BLaER1 treated with 17β-estradiol and CSF1 and Interleukin-3, amounts not matched to agents 10 nM and 100 nM (cell line): ENCODE measurements around the gene RTN4.

Experiments used
- H3K27ac ChIP-seq, 11 experiments: shearing (Covaris generic); formaldehyde crosslinking; 2 replicates each; pipeline ENCODE4 v1.8.1; 2022
- H3K27me3 ChIP-seq, 11 experiments: shearing (Covaris generic); formaldehyde crosslinking; 2 replicates each; pipeline ENCODE4 v1.8.1; 2022
- H3K36me3 ChIP-seq, 11 experiments: shearing (Covaris generic); formaldehyde crosslinking; 2 replicates each; pipeline ENCODE4 v1.8.1; 2022
- H3K4me1 ChIP-seq, 10 experiments: shearing (Covaris generic); formaldehyde crosslinking; 2 replicates each; pipeline ENCODE4 v1.8.1; 2022
- H3K4me2 ChIP-seq, 11 experiments: shearing (Covaris generic); formaldehyde crosslinking; 2 replicates each; pipeline ENCODE4 v1.8.1; 2022
- H3K4me3 ChIP-seq, 10 experiments: shearing (Covaris generic); formaldehyde crosslinking; 2 replicates each; pipeline ENCODE4 v1.8.1; 2022
- H3K9ac ChIP-seq, 11 experiments: shearing (Covaris generic); formaldehyde crosslinking; 2 replicates each; pipeline ENCODE4 v1.8.1; 2022
- H3K9me3 ChIP-seq, 11 experiments: shearing (Covaris generic); formaldehyde crosslinking; replicated peaks in 1 of 11; 2 replicates each; pipeline ENCODE4 v1.8.1; 2022
- H4K20me1 ChIP-seq, 11 experiments: shearing (Covaris generic); formaldehyde crosslinking; 2 replicates each; pipeline ENCODE4 v1.8.1; 2022
- Cebpa-rat ChIP-seq, 11 experiments: shearing (Covaris generic); IDR thresholded peaks; 2 replicates each; pipeline ENCODE4 v1.8.1; 2022

The RTN4 gene

DNA sequence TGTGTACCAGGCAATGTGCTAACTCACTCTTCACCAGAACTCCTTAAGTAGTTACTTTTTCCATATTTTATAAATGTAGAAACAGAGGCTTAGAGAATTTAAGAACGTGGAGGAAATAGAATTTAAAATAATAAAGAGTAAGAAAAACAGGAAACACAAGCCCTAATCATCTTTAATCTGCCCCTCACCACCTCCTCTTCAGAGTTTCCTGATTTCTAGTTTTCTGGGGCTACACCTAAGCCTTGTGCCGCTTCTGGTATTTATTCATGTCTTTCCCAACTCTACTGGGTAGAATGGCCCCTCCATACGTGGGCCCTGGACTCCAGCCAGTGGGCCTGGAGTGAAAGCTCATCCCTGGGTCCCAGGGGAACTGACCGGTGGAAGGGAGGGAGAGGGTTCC lies 85.4 kb downstream of the RTN4 start:
- peaks cover 0 to 14% (median 0%) of the 10 kb centered on the region in 10 experiments; a peak in 4 of 20 replicates for H3K4me1 ChIP-seq
- peaks cover 12 to 35% (median 26%) of the 10 kb centered on the region in 11 experiments; a peak in 21 of 22 replicates for H3K36me3 ChIP-seq
- H3K27me3 ChIP-seq: no peaks in the 10 kb centered on the region
- peaks cover 0 to 52% (median 31%) of the 10 kb centered on the region in 11 experiments; a peak in 18 of 22 replicates for H4K20me1 ChIP-seq
- no peak overlapping the region for H3K27ac ChIP-seq
- H3K4me2 ChIP-seq: no peak overlapping the region
- no peak overlapping the region for H3K9ac ChIP-seq
- H3K9me3 ChIP-seq: no peaks in the 10 kb centered on the region
- H3K4me3 ChIP-seq: no peak overlapping the region
- no peak for TF ChIP-seq Cebpa-rat (IDR thresholded peaks at IDR 0.05)

DNA sequence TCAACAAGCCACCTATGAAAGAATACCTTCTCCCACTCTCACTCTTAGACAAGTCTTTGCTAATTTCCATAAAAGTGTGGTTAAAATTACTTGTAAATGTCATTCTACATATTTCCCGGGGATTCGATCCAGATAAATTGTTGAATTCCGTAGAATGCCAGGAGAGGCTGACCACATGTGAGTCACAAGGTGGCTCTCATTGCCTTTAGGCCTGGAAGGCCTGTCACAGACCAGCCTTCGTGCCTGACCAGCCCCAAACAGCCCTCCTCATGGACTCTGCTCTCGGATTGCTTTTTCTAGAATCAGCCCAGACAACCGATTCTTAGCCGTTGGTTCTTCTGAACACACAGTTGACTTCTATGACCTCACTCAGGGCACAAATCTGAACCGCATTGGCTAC lies 86.0 kb downstream of the RTN4 start:
- peaks cover 0 to 14% (median 0%) of the 10 kb centered on the region in 10 experiments; a peak in 5 of 20 replicates for H3K4me1 ChIP-seq
- no peak overlapping the region for H3K9ac ChIP-seq

DNA sequence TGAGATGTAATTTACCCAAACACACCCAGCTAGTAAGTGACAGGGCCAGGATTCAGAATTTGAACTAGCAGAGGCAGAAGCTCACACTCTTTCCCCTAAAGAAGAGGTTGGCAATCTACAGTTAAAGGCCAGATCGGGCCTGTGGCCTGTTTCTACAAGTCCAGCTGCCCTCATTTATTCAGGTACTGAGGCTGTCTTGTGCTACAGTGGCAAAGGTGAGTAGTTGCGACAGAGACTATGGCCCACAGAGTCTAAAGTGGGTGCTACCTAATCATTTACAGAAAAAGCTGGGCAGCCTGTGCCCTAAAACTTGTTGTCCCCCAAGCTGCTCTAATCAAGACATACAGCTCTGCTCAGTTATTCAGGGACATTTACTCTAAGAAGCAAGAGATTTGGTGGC lies 86.8 kb downstream of the RTN4 start:
- no peak overlapping the region for H3K4me2 ChIP-seq
- H3K36me3 ChIP-seq: peaks cover 0 to 21% (median 13%) of the 10 kb centered on the region in 11 experiments; a peak in 17 of 22 replicates
- TF ChIP-seq Cebpa-rat (IDR thresholded peaks at IDR 0.05): no peak
- H3K9ac ChIP-seq: no peak overlapping the region
- H3K27ac ChIP-seq: no peak overlapping the region
- no peak overlapping the region for H3K4me3 ChIP-seq
- H4K20me1 ChIP-seq: peaks cover 0 to 39% (median 19%) of the 10 kb centered on the region in 11 experiments; a peak in 16 of 22 replicates
- H3K4me1 ChIP-seq: peaks cover 0 to 22% (median 5%) of the 10 kb centered on the region in 10 experiments; a peak in 9 of 20 replicates
- no peaks in the 10 kb centered on the region for H3K27me3 ChIP-seq
- H3K9me3 ChIP-seq: no peaks in the 10 kb centered on the region

More for the DNA sequence above, 86.0 kb downstream of the RTN4 start:
- Histone ChIP-seq H3K4me2 (no peak overlapping the region), H3K27me3 (no peaks in the 10 kb centered on the region), H4K20me1 (peaks cover 0 to 47% (median 27%) of the 10 kb centered on the region in 11 experiments; a peak in 17 of 22 replicates), H3K27ac (no peak overlapping the region), H3K4me3 (no peak overlapping the region), H3K9me3 (no peaks in the 10 kb centered on the region), H3K36me3 (peaks cover 7 to 29% (median 21%) of the 10 kb centered on the region in 11 experiments; a peak in 20 of 22 replicates)
- TF ChIP-seq Cebpa-rat (IDR thresholded peaks at IDR 0.05): no peak

DNA sequence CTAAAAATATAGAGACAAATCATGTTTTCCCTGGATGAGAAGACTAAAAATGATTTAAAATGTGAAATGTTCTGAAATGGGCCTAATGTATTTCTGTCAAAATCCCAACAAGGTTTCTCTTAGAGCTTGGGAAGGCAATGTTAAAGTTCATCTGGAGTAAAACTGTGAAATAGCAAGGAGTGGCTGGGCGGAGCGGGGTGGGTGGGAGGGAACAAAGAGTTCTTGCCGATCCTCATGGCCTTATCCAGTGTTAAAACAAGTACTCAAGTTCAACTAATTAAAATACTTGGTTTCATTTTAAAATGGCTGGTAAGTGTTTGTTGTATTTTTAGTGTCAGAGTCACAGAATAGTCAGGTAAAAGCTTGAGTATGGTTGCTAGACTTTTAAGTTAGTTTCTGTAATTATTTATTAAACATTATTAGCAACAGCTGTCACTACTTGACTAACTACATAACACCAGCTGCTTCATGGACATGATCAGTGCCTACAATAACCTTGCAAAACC lies 87.3 kb downstream of the RTN4 start:
- Histone ChIP-seq H3K9ac (no peak overlapping the region), H4K20me1 (peaks cover 0 to 34% (median 14%) of the 10 kb centered on the region in 11 experiments; a peak in 14 of 22 replicates), H3K4me1 (peaks cover 0 to 24% (median 6%) of the 10 kb centered on the region in 10 experiments; a peak in 10 of 20 replicates), H3K4me3 (no peak overlapping the region), H3K4me2 (no peak overlapping the region), H3K27me3 (no peaks in the 10 kb centered on the region), H3K9me3 (no peaks in the 10 kb centered on the region), H3K27ac (no peak overlapping the region), H3K36me3 (peaks cover 0 to 16% (median 9%) of the 10 kb centered on the region in 11 experiments; a peak in 9 of 22 replicates)
- TF ChIP-seq Cebpa-rat (IDR thresholded peaks at IDR 0.05): no peak

DNA sequence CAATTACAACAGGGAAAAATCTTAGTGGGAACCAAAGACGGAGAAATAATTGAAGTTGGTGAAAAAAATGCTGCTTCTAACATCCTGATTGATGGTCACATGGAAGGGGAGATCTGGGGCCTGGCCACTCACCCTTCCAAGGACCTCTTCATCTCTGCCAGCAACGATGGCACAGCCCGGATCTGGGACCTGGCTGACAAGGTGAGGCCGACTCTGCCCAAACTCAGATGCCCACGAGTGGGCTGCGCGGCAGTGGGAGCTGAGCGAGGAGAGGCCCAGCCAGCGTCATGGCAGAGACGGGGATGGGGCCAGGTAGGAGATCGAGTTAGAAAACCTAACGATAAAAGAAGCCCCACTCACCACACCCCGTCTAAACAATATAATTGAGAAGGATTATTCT lies 87.7 kb downstream of the RTN4 start:
- Histone ChIP-seq H3K4me1 (peaks cover 4 to 27% (median 10%) of the 10 kb centered on the region in 10 experiments; a peak in 19 of 20 replicates), H3K4me2 (no peak overlapping the region), H3K36me3 (peaks cover 0 to 12% (median 8%) of the 10 kb centered on the region in 11 experiments; a peak in 8 of 22 replicates), H3K9ac (no peak overlapping the region), H3K4me3 (no peak overlapping the region), H4K20me1 (peaks cover 0 to 29% (median 9%) of the 10 kb centered on the region in 11 experiments; a peak in 12 of 22 replicates), H3K27ac (no peak overlapping the region), H3K27me3 (no peaks in the 10 kb centered on the region), H3K9me3 (no peaks in the 10 kb centered on the region)
- TF ChIP-seq Cebpa-rat (IDR thresholded peaks at IDR 0.05): no peak

DNA sequence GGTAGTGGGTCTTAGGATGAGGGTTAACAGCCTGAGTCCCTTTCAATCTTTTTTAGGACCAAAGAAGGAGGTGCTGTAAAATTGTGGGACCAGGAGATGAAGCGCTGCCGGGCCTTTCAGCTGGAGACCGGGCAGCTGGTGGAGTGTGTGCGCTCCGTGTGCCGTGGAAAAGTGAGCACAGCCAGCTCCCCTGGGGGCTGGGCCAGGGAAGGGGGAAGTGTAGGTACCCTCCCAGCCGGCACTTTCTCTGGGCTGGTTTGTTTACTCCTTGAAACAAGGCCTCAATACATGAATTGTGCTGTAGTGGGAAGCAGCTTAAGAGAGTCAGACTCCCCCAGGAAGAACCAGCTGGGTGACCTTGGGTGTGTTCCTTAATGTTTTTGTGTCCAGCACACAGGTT lies 90.1 kb downstream of the RTN4 start:
- Histone ChIP-seq H4K20me1 (peaks cover 0 to 11% (median 0%) of the 10 kb centered on the region in 11 experiments; a peak in 3 of 22 replicates), H3K4me2 (no peak overlapping the region), H3K9me3 (no peaks in the 10 kb centered on the region), H3K9ac (no peak overlapping the region), H3K4me1 (peaks cover 13 to 21% (median 16%) of the 10 kb centered on the region in 10 experiments; a peak in 19 of 20 replicates), H3K4me3 (no peak overlapping the region), H3K36me3 (no peaks in the 10 kb centered on the region), H3K27ac (no peak overlapping the region; a peak in 1 of 22 replicates), H3K27me3 (no peaks in the 10 kb centered on the region)
- no peak for TF ChIP-seq Cebpa-rat (IDR thresholded peaks at IDR 0.05)

DNA sequence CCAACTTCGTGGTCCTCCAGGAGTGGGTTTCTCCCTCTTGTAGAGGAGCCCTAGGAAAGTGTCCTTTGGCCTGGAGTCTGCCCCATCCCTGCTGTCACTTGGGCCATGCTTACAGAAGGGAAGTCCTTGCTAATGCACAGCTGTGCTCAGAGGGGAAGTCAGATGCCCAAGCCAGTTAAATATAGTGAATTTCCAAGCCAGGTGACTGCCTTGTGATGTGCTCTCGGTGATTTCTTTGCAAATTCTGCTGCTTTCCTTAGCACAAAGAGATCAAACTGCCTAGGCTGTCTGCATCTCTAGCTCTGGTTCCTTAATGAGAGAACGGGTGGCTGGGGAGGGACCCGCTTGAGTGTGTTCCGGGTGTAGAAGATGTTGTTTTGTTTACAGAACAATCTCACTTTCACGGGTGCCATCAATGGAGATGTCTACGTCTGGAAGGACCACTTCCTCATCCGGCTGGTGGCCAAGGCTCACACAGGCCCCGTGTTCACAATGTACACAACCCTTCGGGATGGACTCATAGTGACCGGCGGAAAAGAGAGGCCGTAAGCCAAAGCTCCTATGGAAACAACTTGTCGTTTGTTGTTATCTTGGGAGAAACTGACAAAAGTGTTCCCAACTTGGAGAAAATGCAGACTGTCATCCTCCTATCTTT lies 91.4 kb downstream of the RTN4 start:
- Histone ChIP-seq H3K36me3 (no peaks in the 10 kb centered on the region), H3K27ac (no peak overlapping the region), H3K9me3 (no peaks in the 10 kb centered on the region), H3K4me1 (peaks cover 13 to 27% (median 19%) of the 10 kb centered on the region in 10 experiments; a peak in 19 of 20 replicates), H3K4me2 (peak overlapping the region in 6 of 11 experiments; percentile 1 to 55 (median 15); a peak in 6 of 22 replicates), H4K20me1 (0 out of 22 replicates have a peak, but pooled peaks cover 0 to 4% (median 0%) of the 10 kb centered on the region in 11 experiments), H3K4me3 (no peak overlapping the region), H3K9ac (no peak overlapping the region), H3K27me3 (no peaks in the 10 kb centered on the region)
- TF ChIP-seq Cebpa-rat (IDR thresholded peaks at IDR 0.05): no peak

DNA sequence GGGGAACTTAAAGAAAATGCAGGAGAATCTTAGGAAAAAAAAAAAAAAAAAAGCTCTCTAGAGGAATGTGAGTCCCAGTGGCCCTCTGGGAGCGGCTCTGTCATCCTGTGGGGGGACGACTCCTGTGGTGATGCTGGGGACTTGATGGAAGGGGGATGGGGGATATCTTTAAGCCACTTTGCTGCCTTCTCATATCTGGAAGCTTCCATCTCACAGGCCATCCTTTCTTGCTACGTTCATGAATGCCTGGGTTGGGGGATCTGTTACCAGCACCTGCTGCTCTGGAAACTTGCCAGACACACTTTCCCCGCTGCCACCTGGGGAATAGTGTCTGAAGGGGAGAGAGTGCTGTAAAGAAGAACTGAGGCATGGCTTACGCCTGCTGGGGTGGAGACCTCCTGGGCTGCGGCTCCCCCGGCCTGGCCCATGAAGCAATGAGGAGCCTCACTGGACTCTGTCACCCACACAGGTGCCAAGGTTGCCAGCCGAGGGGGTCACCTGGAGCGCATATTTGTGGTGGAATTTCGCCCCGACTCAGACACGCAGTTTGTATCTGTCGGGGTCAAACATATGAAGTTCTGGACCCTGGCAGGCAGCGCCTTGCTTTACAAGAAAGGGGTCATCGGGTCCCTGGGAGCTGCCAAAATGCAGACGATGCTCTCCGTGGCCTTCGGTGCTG lies 92.8 kb downstream of the RTN4 start:
- H3K4me2 ChIP-seq: peak overlapping the region in 7 of 11 experiments; percentile 31 to 62 (median 36); a peak in 13 of 22 replicates

DNA sequence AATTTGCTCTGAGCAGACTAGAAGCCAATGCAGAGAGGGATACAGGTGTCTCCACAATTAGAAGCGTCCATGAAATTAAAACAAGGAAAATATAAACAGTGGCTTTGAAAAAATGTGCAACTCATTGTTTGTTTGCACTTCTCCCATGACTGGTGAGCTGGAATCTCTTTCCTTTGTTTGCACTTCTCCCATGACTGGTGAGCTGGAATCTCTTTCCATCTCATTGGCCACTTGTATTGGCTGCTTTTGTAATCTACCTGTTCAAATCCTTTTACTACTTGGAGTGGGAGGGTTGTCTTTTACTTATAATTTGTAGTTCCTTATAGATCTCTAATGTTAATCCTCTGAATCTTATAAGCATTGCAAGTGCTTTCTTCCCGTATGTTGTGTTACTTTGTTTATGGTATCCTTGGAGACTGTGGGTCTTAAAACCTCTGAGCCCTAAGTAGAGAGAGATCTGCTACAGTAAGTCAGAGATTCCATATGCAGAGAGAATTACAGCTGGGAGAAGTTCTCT lies 94.1 kb downstream of the RTN4 start:
- Histone ChIP-seq H3K4me1 (peaks cover 13 to 30% (median 25%) of the 10 kb centered on the region in 10 experiments), H3K4me3 (no peak overlapping the region), H4K20me1 (no peaks in the 10 kb centered on the region), H3K36me3 (no peaks in the 10 kb centered on the region), H3K9me3 (no peaks in the 10 kb centered on the region), H3K27ac (no peak overlapping the region), H3K4me2 (no peak overlapping the region), H3K9ac (no peak overlapping the region), H3K27me3 (no peaks in the 10 kb centered on the region)
- TF ChIP-seq Cebpa-rat (IDR thresholded peaks at IDR 0.05): no peak

More for the DNA sequence above, 92.8 kb downstream of the RTN4 start:
- Histone ChIP-seq H3K4me3 (no peak overlapping the region), H4K20me1 (no peaks in the 10 kb centered on the region), H3K4me1 (peaks cover 13 to 30% (median 25%) of the 10 kb centered on the region in 10 experiments), H3K36me3 (no peaks in the 10 kb centered on the region), H3K27me3 (no peaks in the 10 kb centered on the region), H3K27ac (no peak overlapping the region), H3K9ac (no peak overlapping the region), H3K9me3 (no peaks in the 10 kb centered on the region)
- TF ChIP-seq Cebpa-rat (IDR thresholded peaks at IDR 0.05): no peak
